Breast epithelium (tissue), 4 donors: Measurements from ENCODE around the gene ARNT2. TPM values are rescaled to one million over a fixed set of nuclear protein-coding genes. Genes with fewer than 3 reads are reported as not detected.
A peak's percentile ranks its signal among the peaks of the same experiment; 100 is the strongest.

ENCODE experiments used
- DNase-seq, 2 donors: peaks; one replicate each; pipeline ENCODE4 v3.0.0-alpha.2; 2019; ENCODE audit warnings: low spot score in 2 of 2
- H3K27ac ChIP-seq, 2 donors: fragments of 200-600 bp; sonication (generic) in 1 of 2; one replicate each; pipeline ENCODE4 v1.5.1; 2016 to 2019; ENCODE audit warnings: mild to moderate bottlenecking in 1 of 2
- H3K27me3 ChIP-seq, 2 donors: fragments of 200-600 bp; sonication (generic) in 1 of 2; one replicate each; pipeline versions ENCODE4 v1.5.1 to v1.6.0; 2017 to 2019; ENCODE audit warnings: control low read depth in 1 of 2, mild to moderate bottlenecking in 1 of 2
- H3K36me3 ChIP-seq: fragments of 200-600 bp; one replicate; pipeline ENCODE4 v1.5.1; 2019
- H3K4me1 ChIP-seq, 2 donors: fragments of 200-600 bp; sonication (generic); one replicate each; pipeline ENCODE4 v1.5.1; 2016 to 2019; ENCODE audit warnings: control low read depth in 1 of 2
- H3K4me3 ChIP-seq, 3 donors: fragments of 200-600 bp; sonication (generic); 1 replicate in 2 of 3; 2 replicates in 1 of 3; pipeline ENCODE4 v1.5.1; 2016 to 2019; ENCODE audit warnings: mild to moderate bottlenecking in 3 of 3, moderate library complexity in 2 of 3
- H3K9me3 ChIP-seq, 2 donors: fragments of 200-600 bp; sonication (generic) in 1 of 2; one replicate each; pipeline ENCODE4 v1.5.1; 2016 to 2019; ENCODE audit warnings: control low read depth in 1 of 2
- POLR2A ChIP-seq: fragments of 450-650 bp; IDR thresholded peaks from one replicate; pipeline ENCODE4 v1.6.1; 2016; ENCODE audit warnings: antibody characterized with exemption, mild to moderate bottlenecking, moderate library complexity
- POLR2AphosphoS5 ChIP-seq, 3 donors: sonication (generic); formaldehyde crosslinking; IDR thresholded peaks; one replicate each; pipeline ENCODE4 v1.6.1; 2017; ENCODE audit warnings: antibody characterized with exemption in 3 of 3
- intact Hi-C: fragments of 100-400 bp; cut with DNase I; formaldehyde crosslinking; loops from one replicate; pipeline ENCODE4 v1.15.1; 2023; ENCODE audit warnings: low total_unique reads
- total RNA-seq, 3 donors: library from RNA; depleted of rRNA; stranded (reverse); fragments of >200 nt; gene quantifications; one replicate each; pipeline ENCODE4 v1.1.0, GENCODE V29; 2016
- TF ChIP-seq, protein P1 (sequence below), 3 donors: fragments of 450-650 bp; IDR thresholded peaks; one replicate each; pipeline ENCODE4 v1.5.1; 2016 to 2017; ENCODE audit warnings: antibody characterized with exemption in 3 of 3, mild to moderate bottlenecking in 3 of 3, moderate library complexity in 3 of 3

Gene ARNT2
- total RNA-seq, 3 donors from 2014 or later, result 5.9 to 8.5 (median 7.0) TPM

DNA sequence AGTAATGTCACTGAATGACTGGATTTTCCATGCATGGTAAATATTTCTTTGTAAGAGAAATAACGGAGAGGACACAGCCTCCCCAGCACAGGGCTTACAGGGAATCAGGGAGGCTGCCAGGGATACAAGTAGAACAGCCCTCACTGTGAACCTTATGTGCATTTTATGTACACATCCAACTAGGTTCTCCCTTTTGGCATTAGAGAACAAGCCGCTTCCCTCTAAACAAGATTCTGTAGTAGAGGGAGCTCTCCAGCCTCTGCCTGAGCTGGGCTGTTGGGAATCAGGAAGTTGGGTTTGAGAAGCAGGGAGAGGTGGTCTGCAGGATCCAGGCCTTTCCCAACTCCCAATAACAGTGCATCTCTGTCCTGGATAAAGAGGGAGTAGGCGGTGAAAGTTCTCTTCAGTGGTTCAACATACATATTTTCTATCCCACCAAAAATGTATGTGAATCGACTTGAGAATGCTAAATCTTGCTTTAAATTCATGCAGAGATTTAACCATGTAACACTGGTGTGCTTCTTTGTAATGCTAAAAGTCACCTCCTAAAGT is 83.7 kb downstream of the ARNT2 start:
- H3K27me3 ChIP-seq, result no peaks in the 10 kb centered on the region
- intact Hi-C loops, result no loop called here
- no peaks in the 10 kb centered on the region for H3K36me3 ChIP-seq
- H3K9me3 ChIP-seq, result no peaks in the 10 kb centered on the region
- TF ChIP-seq, protein P1, sequence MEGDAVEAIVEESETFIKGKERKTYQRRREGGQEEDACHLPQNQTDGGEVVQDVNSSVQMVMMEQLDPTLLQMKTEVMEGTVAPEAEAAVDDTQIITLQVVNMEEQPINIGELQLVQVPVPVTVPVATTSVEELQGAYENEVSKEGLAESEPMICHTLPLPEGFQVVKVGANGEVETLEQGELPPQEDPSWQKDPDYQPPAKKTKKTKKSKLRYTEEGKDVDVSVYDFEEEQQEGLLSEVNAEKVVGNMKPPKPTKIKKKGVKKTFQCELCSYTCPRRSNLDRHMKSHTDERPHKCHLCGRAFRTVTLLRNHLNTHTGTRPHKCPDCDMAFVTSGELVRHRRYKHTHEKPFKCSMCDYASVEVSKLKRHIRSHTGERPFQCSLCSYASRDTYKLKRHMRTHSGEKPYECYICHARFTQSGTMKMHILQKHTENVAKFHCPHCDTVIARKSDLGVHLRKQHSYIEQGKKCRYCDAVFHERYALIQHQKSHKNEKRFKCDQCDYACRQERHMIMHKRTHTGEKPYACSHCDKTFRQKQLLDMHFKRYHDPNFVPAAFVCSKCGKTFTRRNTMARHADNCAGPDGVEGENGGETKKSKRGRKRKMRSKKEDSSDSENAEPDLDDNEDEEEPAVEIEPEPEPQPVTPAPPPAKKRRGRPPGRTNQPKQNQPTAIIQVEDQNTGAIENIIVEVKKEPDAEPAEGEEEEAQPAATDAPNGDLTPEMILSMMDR (IDR thresholded peaks at IDR 0.05), result no peak
- TF ChIP-seq POLR2AphosphoS5 (IDR thresholded peaks at IDR 0.05), result no peak
- H3K27ac ChIP-seq, result no peak overlapping the region
- no peak overlapping the region for H3K4me3 ChIP-seq
- H3K4me1 ChIP-seq, result no peaks in the 10 kb centered on the region
- DNase-seq, result no peak

DNA sequence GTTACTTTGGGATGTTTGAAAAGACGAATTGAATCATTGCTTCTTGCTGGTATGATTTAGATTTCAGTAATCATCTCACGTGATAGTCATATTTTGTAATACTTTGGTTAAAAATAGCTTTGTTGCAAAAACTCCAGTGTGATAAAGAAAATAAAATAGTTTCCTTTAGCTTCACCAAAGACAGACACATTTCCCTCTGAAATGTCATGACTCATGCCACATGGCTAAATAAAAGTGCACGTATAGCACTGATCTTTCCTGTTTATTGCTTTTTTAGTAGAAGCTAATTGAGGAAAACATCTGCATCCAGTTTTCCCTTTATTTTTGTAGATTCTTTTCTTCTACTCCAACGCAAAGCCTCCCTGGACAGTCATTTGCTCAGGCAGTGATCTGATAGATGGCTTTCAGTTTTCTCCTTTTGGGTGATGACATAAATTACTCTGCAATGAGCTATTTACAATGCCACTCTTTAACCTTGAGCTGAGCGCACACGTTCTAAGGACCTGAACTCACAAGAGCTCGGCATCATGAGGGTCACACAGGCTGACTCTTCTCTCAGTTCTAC is 84.9 kb downstream of the ARNT2 start:
- intact Hi-C loops, result no loop called here

DNA sequence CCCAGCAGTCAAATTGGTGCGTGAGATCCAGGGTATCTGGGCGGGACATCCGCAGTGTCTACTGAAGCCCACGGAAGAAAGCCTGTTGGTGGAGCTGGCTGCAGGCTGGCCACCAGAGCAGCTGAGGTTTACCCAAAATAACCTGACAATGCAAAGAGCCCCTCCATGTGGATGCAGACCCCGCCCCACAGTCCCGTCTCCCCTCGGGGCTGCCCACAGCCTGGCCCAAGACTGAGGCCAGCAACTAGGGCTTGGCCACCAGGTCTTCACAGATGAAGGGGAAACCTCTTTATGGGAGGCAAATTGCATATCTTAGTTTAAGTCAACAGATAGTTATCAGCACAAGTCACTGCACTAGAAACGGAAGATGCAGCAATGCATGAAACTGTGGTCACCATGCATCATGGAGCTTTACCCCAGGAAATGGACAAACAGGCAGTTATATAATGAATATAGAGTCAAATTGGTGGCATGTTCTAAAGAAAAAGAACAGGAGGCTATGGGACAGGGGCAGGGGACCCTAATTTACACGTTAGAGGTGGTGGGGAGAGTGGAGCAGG is 86.3 kb downstream of the ARNT2 start:
- DNase-seq, result no peak
- Histone ChIP-seq H3K27ac (peak overlapping the region; percentile 76 to 84), H3K4me1 (no peaks in the 10 kb centered on the region), H3K9me3 (no peaks in the 10 kb centered on the region), H3K4me3 (no peak overlapping the region), H3K36me3 (no peaks in the 10 kb centered on the region), H3K27me3 (no peaks in the 10 kb centered on the region)
- intact Hi-C loops, result no loop called here
- TF ChIP-seq, protein P1 (IDR thresholded peaks at IDR 0.05), result no peak
- TF ChIP-seq POLR2AphosphoS5 (IDR thresholded peaks at IDR 0.05), result no peak
- no peak for TF ChIP-seq POLR2A

More for the DNA sequence above, 84.9 kb downstream of the ARNT2 start:
- no peaks in the 10 kb centered on the region for H3K27me3 ChIP-seq
- H3K4me3 ChIP-seq, result no peak overlapping the region
- H3K9me3 ChIP-seq, result no peaks in the 10 kb centered on the region
- TF ChIP-seq POLR2AphosphoS5 (IDR thresholded peaks at IDR 0.05) (no peak), POLR2A (no peak)
- TF ChIP-seq, protein P1 (IDR thresholded peaks at IDR 0.05), result no peak
- H3K27ac ChIP-seq, result peak overlapping the region; percentile 76 to 84
- H3K4me1 ChIP-seq, result no peaks in the 10 kb centered on the region
- no peak for DNase-seq
- H3K36me3 ChIP-seq, result no peaks in the 10 kb centered on the region

DNA sequence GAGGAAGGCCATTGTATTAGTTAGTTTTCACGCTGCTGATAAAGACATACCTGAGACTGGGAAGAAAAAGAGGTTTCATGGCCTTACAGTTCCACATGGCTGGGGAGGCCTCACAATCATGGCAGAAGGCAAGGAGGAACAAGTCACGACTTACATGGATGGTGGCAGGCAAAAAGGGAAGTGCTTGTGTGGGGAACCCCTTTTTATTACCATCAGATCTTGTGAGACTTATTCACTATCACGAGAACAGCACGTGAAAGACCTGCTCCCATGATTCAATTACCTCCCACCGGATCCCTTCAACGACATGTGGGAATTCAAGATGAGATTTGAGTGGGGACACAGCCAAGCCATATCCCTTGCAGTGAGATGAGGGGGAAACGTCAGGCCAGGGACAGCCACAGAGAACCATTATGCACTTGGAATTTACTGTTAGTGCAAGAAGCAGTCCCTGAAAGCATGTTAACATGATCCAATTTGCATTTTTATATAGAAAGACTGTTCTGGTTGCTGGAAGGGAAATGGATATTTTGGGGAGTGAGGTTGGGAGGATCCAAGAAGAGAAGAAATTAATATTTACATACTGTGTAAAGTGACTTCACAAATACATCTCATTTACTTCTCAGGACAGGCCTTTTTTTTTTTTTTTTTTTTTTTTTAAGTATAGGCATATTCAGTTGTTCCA is 87.1 kb downstream of the ARNT2 start:
- H3K27ac ChIP-seq, result no peak overlapping the region
- no peak overlapping the region for H3K4me3 ChIP-seq
- intact Hi-C loops, result no loop called here
- H3K27me3 ChIP-seq, result no peaks in the 10 kb centered on the region
- no peaks in the 10 kb centered on the region for H3K36me3 ChIP-seq
- no peaks in the 10 kb centered on the region for H3K4me1 ChIP-seq
- no peak for TF ChIP-seq POLR2A
- TF ChIP-seq POLR2AphosphoS5 (IDR thresholded peaks at IDR 0.05), result no peak
- TF ChIP-seq, protein P1 (IDR thresholded peaks at IDR 0.05), result no peak
- H3K9me3 ChIP-seq, result no peaks in the 10 kb centered on the region
- no peak for DNase-seq

DNA sequence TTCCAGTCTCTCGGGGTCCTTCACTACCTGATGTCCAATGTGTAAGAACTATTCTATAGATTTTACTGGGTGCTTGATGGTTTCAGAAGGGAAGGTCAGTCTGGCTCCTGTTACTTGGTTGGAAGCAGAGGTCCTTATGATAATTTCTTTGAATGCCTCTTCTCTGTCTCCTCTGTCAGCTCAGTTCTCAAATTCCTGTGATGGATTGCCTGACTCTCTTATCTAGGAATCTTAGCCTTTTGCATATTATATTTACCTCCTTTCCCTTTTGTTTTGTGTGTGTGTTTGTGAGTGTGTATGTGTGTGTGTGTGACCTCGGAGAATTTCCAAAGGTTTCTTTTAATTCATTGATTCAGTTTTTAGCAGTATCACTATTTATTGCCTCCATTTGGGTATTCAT is 88.2 kb downstream of the ARNT2 start:
- no peak for DNase-seq
- TF ChIP-seq, protein P1 (IDR thresholded peaks at IDR 0.05), result no peak
- TF ChIP-seq POLR2A, result no peak
- no peak for TF ChIP-seq POLR2AphosphoS5 (IDR thresholded peaks at IDR 0.05)
- intact Hi-C loops, result no loop called here
- H3K4me1 ChIP-seq, result no peaks in the 10 kb centered on the region
- H3K27ac ChIP-seq, result no peak overlapping the region
- H3K36me3 ChIP-seq, result no peaks in the 10 kb centered on the region
- H3K9me3 ChIP-seq, result no peaks in the 10 kb centered on the region
- no peaks in the 10 kb centered on the region for H3K27me3 ChIP-seq
- no peak overlapping the region for H3K4me3 ChIP-seq
